GM12891 (cell line): ENCODE results near the gene ADGRV1.

Experiments
- POLR2A ChIP-seq: IDR thresholded peaks from 2 replicates; pipeline ENCODE4 v1.6.1; 2011; ENCODE audit warnings: low read depth, low read length, control low read depth
- POLR2AphosphoS5 ChIP-seq: IDR thresholded peaks from 2 replicates; pipeline ENCODE4 v1.6.1; 2011; ENCODE audit warnings: low read depth, low read length, control low read depth
- POU2F2 ChIP-seq: IDR thresholded peaks from 2 replicates; pipeline ENCODE4 v1.6.1; 2011; ENCODE audit warnings: low read depth, mild to moderate bottlenecking, control low read depth, low read length, moderate library complexity
- SPI1 ChIP-seq: IDR thresholded peaks from 2 replicates; pipeline ENCODE4 v1.6.1; 2011; ENCODE audit warnings: low read depth, low read length, control low read depth
- TAF1 ChIP-seq: IDR thresholded peaks from 2 replicates; pipeline ENCODE4 v1.6.1; 2011; ENCODE audit warnings: low read depth, low read length, control low read depth

- TF ChIP-seq POLR2A (no peak), POLR2AphosphoS5 (no peak), TAF1 (no peak), POU2F2 (no peak), SPI1 (no peak)
These were observed 48.2 kb upstream of the ADGRV1 start for GRCh38 chr5:90510438-90510837.
